ENCODE data around the gene CLSTN2. TPM values are rescaled to one million over a fixed set of nuclear protein-coding genes. Genes with fewer than 3 reads are reported as not detected.

CLSTN2 gene
- total RNA-seq, 4 donors from 2014 or later = 2.7 to 5.0 (median 3.1) TPM

DNA sequence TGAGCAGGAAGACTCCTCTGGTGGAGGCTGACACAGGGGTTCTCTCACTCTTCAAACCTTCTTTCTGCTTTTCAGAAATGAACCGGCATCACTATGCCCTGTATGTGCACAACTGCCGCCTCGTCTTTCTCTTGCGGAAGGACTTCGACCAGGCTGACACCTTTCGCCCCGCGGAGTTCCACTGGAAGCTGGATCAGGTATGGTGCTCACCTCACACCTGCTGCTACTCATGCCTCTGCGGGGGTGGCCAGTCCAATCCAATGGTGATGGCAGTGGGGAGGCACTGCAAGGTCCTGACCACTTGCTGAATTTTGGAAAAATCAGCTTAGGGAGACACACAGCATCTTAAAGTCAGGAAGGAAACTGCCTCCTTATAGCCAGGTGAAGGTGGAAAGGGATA is 531.5 kb downstream of the CLSTN2 start:
- Histone ChIP-seq H3K4me1 (no peaks in the 10 kb centered on the region), H3K9me3 (no peaks in the 10 kb centered on the region), H3K27ac (no peak overlapping the region), H3K4me3 (no peak overlapping the region), H3K36me3 (no peaks in the 10 kb centered on the region), H3K27me3 (no peaks in the 10 kb centered on the region)
- no peak for TF ChIP-seq POLR2A (IDR thresholded peaks at IDR 0.05)
- TF ChIP-seq, protein P1, sequence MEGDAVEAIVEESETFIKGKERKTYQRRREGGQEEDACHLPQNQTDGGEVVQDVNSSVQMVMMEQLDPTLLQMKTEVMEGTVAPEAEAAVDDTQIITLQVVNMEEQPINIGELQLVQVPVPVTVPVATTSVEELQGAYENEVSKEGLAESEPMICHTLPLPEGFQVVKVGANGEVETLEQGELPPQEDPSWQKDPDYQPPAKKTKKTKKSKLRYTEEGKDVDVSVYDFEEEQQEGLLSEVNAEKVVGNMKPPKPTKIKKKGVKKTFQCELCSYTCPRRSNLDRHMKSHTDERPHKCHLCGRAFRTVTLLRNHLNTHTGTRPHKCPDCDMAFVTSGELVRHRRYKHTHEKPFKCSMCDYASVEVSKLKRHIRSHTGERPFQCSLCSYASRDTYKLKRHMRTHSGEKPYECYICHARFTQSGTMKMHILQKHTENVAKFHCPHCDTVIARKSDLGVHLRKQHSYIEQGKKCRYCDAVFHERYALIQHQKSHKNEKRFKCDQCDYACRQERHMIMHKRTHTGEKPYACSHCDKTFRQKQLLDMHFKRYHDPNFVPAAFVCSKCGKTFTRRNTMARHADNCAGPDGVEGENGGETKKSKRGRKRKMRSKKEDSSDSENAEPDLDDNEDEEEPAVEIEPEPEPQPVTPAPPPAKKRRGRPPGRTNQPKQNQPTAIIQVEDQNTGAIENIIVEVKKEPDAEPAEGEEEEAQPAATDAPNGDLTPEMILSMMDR (IDR thresholded peaks at IDR 0.05) = no peak
- DNase-seq = no peak

- TF ChIP-seq, protein P1 (IDR thresholded peaks at IDR 0.05) = no peak
- no peak for TF ChIP-seq POLR2A (IDR thresholded peaks at IDR 0.05)
- no peak overlapping the region for H3K4me3 ChIP-seq
- no peaks in the 10 kb centered on the region for H3K27me3 ChIP-seq
- no peaks in the 10 kb centered on the region for H3K36me3 ChIP-seq
- no peak overlapping the region for H3K27ac ChIP-seq
- no peaks in the 10 kb centered on the region for H3K4me1 ChIP-seq
- no peak for DNase-seq
- H3K9me3 ChIP-seq = no peaks in the 10 kb centered on the region
Observed at GRCh38 chr3:140467104-140467577, 532.2 kb downstream of the CLSTN2 start.

GRCh38 chr3:140467796-140468315 is 532.9 kb downstream of the CLSTN2 start:
- Histone ChIP-seq H3K9me3 (no peaks in the 10 kb centered on the region), H3K27me3 (no peaks in the 10 kb centered on the region), H3K27ac (no peak overlapping the region), H3K36me3 (no peaks in the 10 kb centered on the region), H3K4me3 (no peak overlapping the region), H3K4me1 (no peaks in the 10 kb centered on the region)
- no peak for TF ChIP-seq POLR2A (IDR thresholded peaks at IDR 0.05)
- TF ChIP-seq, protein P1 (IDR thresholded peaks at IDR 0.05) = no peak
- no peak for DNase-seq

DNA sequence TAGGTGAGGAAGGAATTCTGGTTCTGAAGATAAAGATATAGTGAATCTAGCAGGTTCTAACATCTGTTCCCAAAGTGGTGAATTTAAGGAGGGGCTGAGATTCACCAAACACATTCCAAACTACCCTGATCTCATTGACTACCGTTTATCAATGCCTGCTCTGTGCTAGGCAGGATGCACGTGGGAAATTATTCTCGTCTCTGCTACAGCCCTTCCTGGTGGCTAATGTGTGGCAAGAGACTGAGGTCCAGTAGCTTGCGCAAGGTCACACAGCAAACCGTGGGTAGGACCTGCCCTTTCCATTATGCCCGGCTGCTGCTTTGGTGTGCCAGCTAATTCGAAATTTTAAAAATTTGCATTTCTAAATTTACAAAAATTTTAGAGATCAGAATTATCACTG is 533.4 kb downstream of the CLSTN2 start:
- no peak for DNase-seq

DNA sequence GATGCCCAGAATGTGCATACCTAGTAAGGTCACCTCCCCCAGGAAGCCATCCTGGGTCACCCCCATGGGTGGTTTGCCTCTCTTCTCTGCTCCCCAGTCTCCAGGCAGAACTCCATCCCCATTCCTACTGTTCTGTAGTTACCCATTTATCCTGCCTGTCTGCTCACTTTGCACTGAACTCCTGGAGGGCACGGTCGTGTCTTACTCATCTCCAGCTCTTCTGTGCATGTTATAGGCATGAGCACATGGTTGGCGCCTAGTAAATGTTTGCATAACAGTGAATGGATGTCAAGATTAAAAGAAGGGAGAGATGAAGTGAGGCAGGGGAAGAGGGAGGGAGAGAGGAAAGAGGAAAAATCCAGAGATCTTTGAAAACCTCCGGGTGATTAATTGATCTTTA is 534.5 kb downstream of the CLSTN2 start:
- Histone ChIP-seq H3K4me1 (no peaks in the 10 kb centered on the region), H3K9me3 (no peaks in the 10 kb centered on the region), H3K4me3 (no peak overlapping the region), H3K27me3 (no peaks in the 10 kb centered on the region), H3K27ac (no peak overlapping the region), H3K36me3 (no peaks in the 10 kb centered on the region)
- no peak for DNase-seq
- TF ChIP-seq, protein P1 (IDR thresholded peaks at IDR 0.05) = no peak
- no peak for TF ChIP-seq POLR2A (IDR thresholded peaks at IDR 0.05)

More for the DNA sequence above, 533.4 kb downstream of the CLSTN2 start:
- Histone ChIP-seq H3K36me3 (no peaks in the 10 kb centered on the region), H3K4me1 (no peaks in the 10 kb centered on the region), H3K9me3 (no peaks in the 10 kb centered on the region), H3K4me3 (no peak overlapping the region), H3K27me3 (no peaks in the 10 kb centered on the region), H3K27ac (no peak overlapping the region)
- no peak for TF ChIP-seq POLR2A (IDR thresholded peaks at IDR 0.05)
- TF ChIP-seq, protein P1 (IDR thresholded peaks at IDR 0.05) = no peak

- no peaks in the 10 kb centered on the region for H3K36me3 ChIP-seq
- no peak for TF ChIP-seq POLR2A (IDR thresholded peaks at IDR 0.05)
- TF ChIP-seq, protein P1 (IDR thresholded peaks at IDR 0.05) = no peak
- H3K27me3 ChIP-seq = no peaks in the 10 kb centered on the region
- no peaks in the 10 kb centered on the region for H3K4me1 ChIP-seq
- DNase-seq = no peak
- H3K9me3 ChIP-seq = no peaks in the 10 kb centered on the region
- H3K4me3 ChIP-seq = no peak overlapping the region
- no peak overlapping the region for H3K27ac ChIP-seq
Observed at GRCh38 chr3:140470211-140470610, 535.2 kb downstream of the CLSTN2 start.
